NOMO-1 (cell line): Measurements from ENCODE around the gene GJC1.
"Not testable (repeated sequence)": the region's sequence is repeated elsewhere in the genome, so short reads cannot be mapped to it uniquely, and the experiment has no call there.

ENCODE experiments used
- DNase-seq, 2 experiments: peaks; one replicate each; lab custom pipeline; 2025; ENCODE audit not compliant: unreplicated experiment in 2 of 2; lab: John Stamatoyannopoulos, UW

The GJC1 gene

GRCh38 chr17:44846206-44846605 lies 16.1 kb upstream of the GJC1 start:
- DNase-seq, result no peak

- DNase-seq, result no peak
These were observed 14.3 kb upstream of the GJC1 start for GRCh38 chr17:44844390-44844830.

GRCh38 chr17:44842748-44843147 lies 12.7 kb upstream of the GJC1 start:
- no peak for DNase-seq

GRCh38 chr17:44840936-44841335 lies 10.8 kb upstream of the GJC1 start:
- DNase-seq, result no peak

GRCh38 chr17:44840274-44840673 lies 10.2 kb upstream of the GJC1 start:
- DNase-seq, result no peak

- no peak for DNase-seq
These were observed 7.1 kb upstream of the GJC1 start for GRCh38 chr17:44837196-44837595.

GRCh38 chr17:44832805-44833204 lies 2.7 kb upstream of the GJC1 start:
- DNase-seq, result no peak

- no peak for DNase-seq
These were observed 1.3 kb upstream of the GJC1 start for GRCh38 chr17:44831371-44831770.

GRCh38 chr17:44830359-44831288 lies 537 bp upstream of the GJC1 start:
- DNase-seq, result peak in 1 of 2 experiments; percentile 9

GRCh38 chr17:44828919-44829522 lies 1.1 kb downstream of the GJC1 start:
- DNase-seq, result peak in 1 of 2 experiments; percentile 34

- no peak for DNase-seq
These were observed 2.2 kb downstream of the GJC1 start for GRCh38 chr17:44827863-44828262.

GRCh38 chr17:44826123-44826790 lies 3.8 kb downstream of the GJC1 start:
- no peak for DNase-seq

- DNase-seq, result not testable (repeated sequence)
These were observed 4.9 kb downstream of the GJC1 start for GRCh38 chr17:44825236-44825635.

GRCh38 chr17:44820631-44821212 lies 9.4 kb downstream of the GJC1 start:
- no peak for DNase-seq

- not testable (repeated sequence) for DNase-seq
These were observed 11.6 kb downstream of the GJC1 start for GRCh38 chr17:44818508-44818907.

GRCh38 chr17:44812263-44812662 lies 17.8 kb downstream of the GJC1 start:
- DNase-seq, result no peak

GRCh38 chr17:44808656-44809388 lies 21.3 kb downstream of the GJC1 start:
- DNase-seq, result not testable (repeated sequence)

GRCh38 chr17:44808156-44808555 lies 21.9 kb downstream of the GJC1 start:
- no peak for DNase-seq

GRCh38 chr17:44807817-44808155 lies 22.3 kb downstream of the GJC1 start:
- DNase-seq, result no peak

GRCh38 chr17:44807093-44807816 lies 22.8 kb downstream of the GJC1 start:
- DNase-seq, result no peak
